AG09309 (cell line): Measurements from ENCODE around the gene BEGAIN.

Source experiments
- DNase-seq: peaks from one replicate; pipeline ENCODE4 v3.0.0-alpha.2; 2010; ENCODE audit warnings: low read depth
- H3K4me3 ChIP-seq: 2 replicates; pipeline ENCODE4 v1.5.1; 2011; ENCODE audit warnings: mild to moderate bottlenecking, low read depth, low read length, moderate library complexity; ENCODE audit not compliant: control insufficient read depth
- TF ChIP-seq, protein P1 (sequence below): IDR thresholded peaks from 2 replicates; pipeline ENCODE4 v1.5.1; 2011; ENCODE audit warnings: mild to moderate bottlenecking, low read depth, low read length, inconsistent platforms; ENCODE audit not compliant: insufficient read depth, control insufficient read depth; ENCODE audit errors: missing control alignments

BEGAIN gene, protein sequence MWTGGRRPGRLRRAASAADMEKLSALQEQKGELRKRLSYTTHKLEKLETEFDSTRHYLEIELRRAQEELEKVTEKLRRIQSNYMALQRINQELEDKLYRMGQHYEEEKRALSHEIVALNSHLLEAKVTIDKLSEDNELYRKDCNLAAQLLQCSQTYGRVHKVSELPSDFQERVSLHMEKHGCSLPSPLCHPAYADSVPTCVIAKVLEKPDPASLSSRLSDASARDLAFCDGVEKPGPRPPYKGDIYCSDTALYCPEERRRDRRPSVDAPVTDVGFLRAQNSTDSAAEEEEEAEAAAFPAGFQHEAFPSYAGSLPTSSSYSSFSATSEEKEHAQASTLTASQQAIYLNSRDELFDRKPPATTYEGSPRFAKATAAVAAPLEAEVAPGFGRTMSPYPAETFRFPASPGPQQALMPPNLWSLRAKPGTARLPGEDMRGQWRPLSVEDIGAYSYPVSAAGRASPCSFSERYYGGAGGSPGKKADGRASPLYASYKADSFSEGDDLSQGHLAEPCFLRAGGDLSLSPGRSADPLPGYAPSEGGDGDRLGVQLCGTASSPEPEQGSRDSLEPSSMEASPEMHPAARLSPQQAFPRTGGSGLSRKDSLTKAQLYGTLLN

DNA sequence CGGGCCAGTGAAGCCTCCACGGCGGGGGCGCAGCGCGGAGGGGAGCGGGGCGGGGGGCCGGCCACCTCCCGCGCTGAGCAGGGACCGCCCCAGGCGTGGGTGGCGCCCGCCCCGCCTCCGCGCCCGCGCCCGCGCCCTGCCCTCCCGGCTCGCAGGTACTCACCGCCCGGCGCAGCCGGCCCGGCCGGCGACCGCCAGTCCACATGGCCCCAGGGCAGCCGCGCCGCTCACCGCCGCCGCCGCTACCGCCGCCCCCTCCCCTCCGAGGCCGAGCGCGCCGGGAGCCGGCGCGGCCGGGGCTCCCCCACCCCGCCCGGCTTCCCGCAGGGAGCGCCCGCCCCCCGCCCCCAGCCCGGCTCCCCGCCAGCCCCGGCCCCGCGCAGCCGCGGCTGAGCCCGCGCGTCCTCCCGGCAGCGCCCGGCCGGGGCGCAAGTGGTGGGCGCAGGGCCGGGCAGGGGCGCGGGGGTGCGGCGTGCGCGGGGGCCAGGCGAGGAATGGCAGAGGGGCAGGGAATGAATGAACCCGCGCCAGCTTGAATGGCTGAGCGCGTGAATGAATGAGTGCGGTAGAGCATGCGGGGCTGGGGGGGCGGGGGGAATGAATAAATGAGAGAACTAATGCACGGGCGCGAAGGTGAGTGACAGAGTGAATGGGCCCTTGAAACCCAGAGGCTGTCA, at the start of gene BEGAIN:
Gene BEGAIN (minus strand): TSS at position 332 of the 677 bp plus-strand sequence. CDS start 127 bp downstream, at position 205.
- no peak for DNase-seq
- H3K4me3 ChIP-seq, result peak within 1 kb of the TSS; percentile 43
- TF ChIP-seq, protein P1, sequence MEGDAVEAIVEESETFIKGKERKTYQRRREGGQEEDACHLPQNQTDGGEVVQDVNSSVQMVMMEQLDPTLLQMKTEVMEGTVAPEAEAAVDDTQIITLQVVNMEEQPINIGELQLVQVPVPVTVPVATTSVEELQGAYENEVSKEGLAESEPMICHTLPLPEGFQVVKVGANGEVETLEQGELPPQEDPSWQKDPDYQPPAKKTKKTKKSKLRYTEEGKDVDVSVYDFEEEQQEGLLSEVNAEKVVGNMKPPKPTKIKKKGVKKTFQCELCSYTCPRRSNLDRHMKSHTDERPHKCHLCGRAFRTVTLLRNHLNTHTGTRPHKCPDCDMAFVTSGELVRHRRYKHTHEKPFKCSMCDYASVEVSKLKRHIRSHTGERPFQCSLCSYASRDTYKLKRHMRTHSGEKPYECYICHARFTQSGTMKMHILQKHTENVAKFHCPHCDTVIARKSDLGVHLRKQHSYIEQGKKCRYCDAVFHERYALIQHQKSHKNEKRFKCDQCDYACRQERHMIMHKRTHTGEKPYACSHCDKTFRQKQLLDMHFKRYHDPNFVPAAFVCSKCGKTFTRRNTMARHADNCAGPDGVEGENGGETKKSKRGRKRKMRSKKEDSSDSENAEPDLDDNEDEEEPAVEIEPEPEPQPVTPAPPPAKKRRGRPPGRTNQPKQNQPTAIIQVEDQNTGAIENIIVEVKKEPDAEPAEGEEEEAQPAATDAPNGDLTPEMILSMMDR, result no peak

DNA sequence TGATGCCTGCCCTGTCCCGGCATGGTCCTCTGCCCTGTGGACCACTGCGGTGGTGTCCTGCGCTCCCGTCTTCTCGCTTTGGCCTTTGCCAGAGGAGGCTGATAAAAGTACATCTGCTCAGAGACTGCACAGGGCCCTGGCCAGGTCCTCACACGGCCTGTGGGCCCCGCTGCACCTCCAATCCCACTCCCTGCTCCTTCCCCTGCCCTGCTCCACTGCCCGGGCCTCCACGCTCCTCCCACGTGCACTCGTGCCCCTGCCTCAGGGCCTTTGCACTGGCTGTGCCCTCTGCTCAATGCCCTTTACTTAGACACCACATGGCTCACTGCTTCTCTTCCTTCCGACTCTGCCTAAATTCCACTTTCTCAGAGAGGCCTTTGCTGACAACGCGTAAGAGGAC, 49.3 kb upstream of the BEGAIN start:
- no peak overlapping the region for H3K4me3 ChIP-seq
- DNase-seq, result no peak
- TF ChIP-seq, protein P1, result no peak

DNA sequence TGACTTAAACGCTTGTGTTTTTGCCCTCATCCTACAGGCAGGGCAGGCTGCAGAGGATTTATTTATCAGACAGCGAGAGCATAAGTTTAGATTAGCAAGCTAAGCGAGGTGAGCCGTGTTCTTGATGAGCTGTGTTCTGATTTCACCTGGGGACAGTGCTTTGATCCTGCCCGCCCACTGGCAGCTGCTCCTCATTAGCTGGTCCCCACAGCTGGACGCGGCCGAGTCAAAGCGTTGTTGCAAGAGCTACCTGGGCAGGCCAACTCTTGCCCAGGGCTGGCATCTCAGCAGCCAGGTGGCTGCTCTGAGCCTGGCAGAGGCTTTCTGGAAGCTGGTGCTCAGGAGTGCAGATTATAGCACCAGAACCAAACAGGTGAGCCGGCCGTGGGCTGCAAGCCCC, 46.8 kb upstream of the BEGAIN start:
- no peak for DNase-seq
- no peak overlapping the region for H3K4me3 ChIP-seq
- TF ChIP-seq, protein P1, result no peak

- H3K4me3 ChIP-seq, result no peak overlapping the region
- DNase-seq, result no peak
- TF ChIP-seq, protein P1, result no peak
These were observed 46.2 kb upstream of the BEGAIN start for GRCh38 chr14:100633406-100633805.

DNA sequence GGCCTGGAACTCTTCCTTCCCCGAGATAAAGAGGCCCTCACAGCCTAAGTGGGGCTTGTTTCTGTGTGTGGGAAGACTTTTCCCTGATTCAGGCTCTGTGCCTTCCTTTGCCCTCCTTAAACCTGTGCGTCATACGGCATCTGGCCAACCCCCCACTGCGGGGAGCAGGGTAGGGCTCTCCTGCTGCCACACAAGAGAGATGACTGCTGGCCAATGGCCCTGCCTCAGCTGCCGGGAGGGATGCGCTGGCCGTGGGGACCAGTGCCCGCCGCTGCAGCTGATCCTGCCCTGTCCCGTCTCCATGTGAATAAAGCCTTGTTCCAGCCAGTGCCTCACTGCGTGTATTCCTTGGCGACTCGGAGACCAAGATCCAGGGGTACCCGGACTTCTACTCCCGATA, 42.5 kb upstream of the BEGAIN start:
- TF ChIP-seq, protein P1, result no peak
- no peak for DNase-seq
- H3K4me3 ChIP-seq, result no peak overlapping the region

- TF ChIP-seq, protein P1, result no peak
- DNase-seq, result no peak
These were observed 41.9 kb upstream of the BEGAIN start for GRCh38 chr14:100629098-100629497.

More at GRCh38 chr14:100629098-100629497, 41.9 kb upstream of the BEGAIN start:
- H3K4me3 ChIP-seq, result no peak overlapping the region
